Cardiac muscle cell (in vitro differentiated cells and primary cell): ENCODE data around the gene RAB7B. TPM values are rescaled to one million over a fixed set of nuclear protein-coding genes. Genes with fewer than 3 reads are reported as not detected.

Experiments used
- DNase-seq, 2 donors: peaks; one replicate each; pipeline versions ENCODE4 v3.0.0 to v3.0.0-alpha.2; 2010 to 2017; ENCODE audit warnings: low read depth in 1 of 2, low spot score in 1 of 2
- H3K27ac ChIP-seq: fragments of 200-600 bp; sonication (generic); 2 replicates; pipeline ENCODE4 v1.5.1; 2016
- H3K27me3 ChIP-seq: fragments of 200-600 bp; sonication (generic); 2 replicates; pipeline ENCODE4 v1.6.0; 2016; ENCODE audit warnings: control low read depth
- H3K36me3 ChIP-seq: fragments of 200-600 bp; sonication (generic); 2 replicates; pipeline ENCODE4 v1.5.1; 2016; ENCODE audit warnings: control low read depth
- H3K4me1 ChIP-seq: fragments of 200-600 bp; sonication (generic); 2 replicates; pipeline ENCODE4 v1.8.1; 2017; ENCODE audit warnings: low read depth, mild to moderate bottlenecking, mixed run types
- H3K4me3 ChIP-seq: fragments of 200-600 bp; sonication (generic); 2 replicates; pipeline ENCODE4 v1.5.1; 2016; ENCODE audit warnings: mild to moderate bottlenecking
- H3K9me3 ChIP-seq: fragments of 200-600 bp; sonication (generic); 2 replicates; pipeline ENCODE4 v1.5.1; 2017; ENCODE audit warnings: low read depth, mild to moderate bottlenecking, control low read depth
- CTCF ChIP-seq: IDR thresholded peaks from 2 replicates; pipeline ENCODE4 v1.5.1; 2012; ENCODE audit warnings: low read depth, mild to moderate bottlenecking, low read length
- polyA plus RNA-seq: library from polyadenylated mRNA; unstranded; fragments of >200 nt; fragmentation: Nextera tagmentation; extraction: Ambion mirVana; gene quantifications from 2 replicates; pipeline ENCODE4 v1.2.1, GENCODE V29; 2016
- total RNA-seq: library from RNA; depleted of rRNA; stranded (reverse); fragments of >200 nt; gene quantifications from 2 replicates; pipeline ENCODE4 v1.2.3, GENCODE V29; 2016

Gene RAB7B
- total and polyA plus RNA-seq, 2 experiments from 2014 or later = 1.2 to 2.2 TPM

- Histone ChIP-seq H3K36me3 (no peaks in the 10 kb centered on the region), H3K4me3 (no peak overlapping the region), H3K27ac (no peak overlapping the region), H3K27me3 (no peaks in the 10 kb centered on the region), H3K4me1 (peaks cover 38% of the 10 kb centered on the region), H3K9me3 (no peaks in the 10 kb centered on the region)
- DNase-seq = no peak
- TF ChIP-seq CTCF = no peak
Measured at GRCh38 chr1:205938682-205939081, 64.5 kb downstream of the RAB7B start.

GRCh38 chr1:205936846-205937586 lies 66.2 kb downstream of the RAB7B start:
- peak in 1 of 2 donors; percentile 71 for DNase-seq
- no peak overlapping the region for H3K4me3 ChIP-seq
- TF ChIP-seq CTCF = no peak

GRCh38 chr1:205936311-205936710 lies 66.9 kb downstream of the RAB7B start:
- no peaks in the 10 kb centered on the region for H3K9me3 ChIP-seq
- H3K27ac ChIP-seq = no peak overlapping the region
- DNase-seq = peak in 1 of 2 donors; percentile 38
- no peak overlapping the region for H3K4me3 ChIP-seq
- no peak for TF ChIP-seq CTCF
- H3K36me3 ChIP-seq = no peaks in the 10 kb centered on the region
- H3K27me3 ChIP-seq = no peaks in the 10 kb centered on the region
- H3K4me1 ChIP-seq = peaks cover 19% of the 10 kb centered on the region

More at GRCh38 chr1:205936846-205937586, 66.2 kb downstream of the RAB7B start:
- Histone ChIP-seq H3K9me3 (no peaks in the 10 kb centered on the region), H3K4me1 (peaks cover 26% of the 10 kb centered on the region), H3K36me3 (no peaks in the 10 kb centered on the region), H3K27ac (no peak overlapping the region), H3K27me3 (no peaks in the 10 kb centered on the region)

GRCh38 chr1:205935869-205936268 lies 67.3 kb downstream of the RAB7B start:
- Histone ChIP-seq H3K4me1 (peaks cover 17% of the 10 kb centered on the region), H3K4me3 (no peak overlapping the region), H3K27ac (no peak overlapping the region), H3K27me3 (no peaks in the 10 kb centered on the region), H3K36me3 (no peaks in the 10 kb centered on the region), H3K9me3 (no peaks in the 10 kb centered on the region)
- DNase-seq = no peak
- TF ChIP-seq CTCF = no peak

GRCh38 chr1:205934788-205935187 lies 68.4 kb downstream of the RAB7B start:
- Histone ChIP-seq H3K27ac (no peak overlapping the region), H3K27me3 (no peaks in the 10 kb centered on the region), H3K9me3 (no peaks in the 10 kb centered on the region), H3K36me3 (no peaks in the 10 kb centered on the region), H3K4me1 (peaks cover 6% of the 10 kb centered on the region), H3K4me3 (no peak overlapping the region)
- no peak for DNase-seq
- no peak for TF ChIP-seq CTCF
